WERI-Rb-1 (cell line): Measurements from ENCODE around the gene KCNJ5.

Source experiments
- DNase-seq: peaks from one replicate; pipeline ENCODE4 v3.0.0-alpha.2; 2020
- H3K27ac ChIP-seq: fragments of 250-450 bp; sonication (Bioruptor Pico); 2 replicates; pipeline ENCODE4 v1.5.1; 2020; ENCODE audit warnings: mild to moderate bottlenecking, moderate library complexity
- H3K27me3 ChIP-seq: fragments of 250-450 bp; sonication (Bioruptor Pico); 2 replicates; pipeline ENCODE4 v1.5.1; 2021; ENCODE audit warnings: mild to moderate bottlenecking, low read depth, moderate library complexity; ENCODE audit not compliant: insufficient read depth, severe bottlenecking
- H3K36me3 ChIP-seq: fragments of 250-450 bp; sonication (Bioruptor Pico); 2 replicates; pipeline ENCODE4 v1.5.1; 2020; ENCODE audit warnings: mild to moderate bottlenecking, moderate library complexity
- H3K4me3 ChIP-seq: 2 replicates; pipeline ENCODE4 v1.5.1; 2011; ENCODE audit warnings: low read depth, mild to moderate bottlenecking, control low read depth, low read length
- H3K9me3 ChIP-seq: fragments of 250-450 bp; sonication (Bioruptor Pico); 2 replicates; pipeline ENCODE4 v1.5.1; 2021; ENCODE audit warnings: mild to moderate bottlenecking, moderate library complexity; ENCODE audit not compliant: severe bottlenecking
- TF ChIP-seq, protein P1 (sequence below): IDR thresholded peaks from 2 replicates; pipeline ENCODE4 v1.5.1; 2011; ENCODE audit warnings: low read depth, mild to moderate bottlenecking, control low read depth, inconsistent platforms, low read length

The KCNJ5 gene

DNA sequence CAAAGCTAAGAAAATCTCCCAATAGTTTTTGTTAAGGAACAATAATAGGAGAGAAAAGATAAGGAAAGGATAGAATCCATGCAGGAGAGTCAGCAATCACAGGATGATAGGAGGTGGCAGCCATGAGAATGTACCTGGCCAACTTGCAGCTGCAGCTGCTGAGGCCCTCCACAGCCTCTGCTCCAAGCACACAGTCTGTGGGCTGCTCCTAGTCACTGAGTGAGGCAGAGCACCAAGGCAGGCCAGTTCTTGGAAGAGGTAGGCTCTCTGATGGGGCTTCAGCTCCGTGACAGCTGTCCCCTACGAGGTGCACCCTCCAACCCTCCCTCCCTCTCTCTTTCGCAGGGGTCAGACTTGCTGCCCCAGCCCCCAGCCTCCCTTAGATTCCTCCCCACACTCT, 18.6 kb upstream of the KCNJ5 start:
- no peak for DNase-seq
- Histone ChIP-seq H3K36me3 (no peaks in the 10 kb centered on the region), H3K4me3 (no peak overlapping the region)

DNA sequence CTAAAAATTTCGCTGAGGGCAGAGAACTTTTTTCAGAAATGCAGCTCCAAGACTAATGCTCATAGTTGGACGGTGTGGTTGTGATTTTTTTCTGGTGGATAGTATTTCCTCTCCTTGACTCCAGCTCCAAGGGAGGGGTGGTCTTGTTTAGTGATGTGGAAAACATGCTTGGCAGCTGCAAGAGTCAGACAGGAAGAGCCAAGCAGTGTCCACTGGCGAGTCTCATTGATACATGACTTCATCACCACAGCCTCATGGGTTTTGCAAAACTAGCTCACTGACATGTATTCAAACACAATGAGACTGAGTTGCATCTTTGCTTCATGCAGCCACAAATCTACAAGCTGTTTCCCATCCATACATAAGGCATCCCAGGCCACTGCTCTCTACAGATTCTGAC, 16.7 kb upstream of the KCNJ5 start:
- H3K27me3 ChIP-seq: no peaks in the 10 kb centered on the region
- no peak overlapping the region for H3K27ac ChIP-seq
- no peak overlapping the region for H3K4me3 ChIP-seq
- no peaks in the 10 kb centered on the region for H3K36me3 ChIP-seq
- H3K9me3 ChIP-seq: no peaks in the 10 kb centered on the region
- no peak for DNase-seq
- TF ChIP-seq, protein P1, sequence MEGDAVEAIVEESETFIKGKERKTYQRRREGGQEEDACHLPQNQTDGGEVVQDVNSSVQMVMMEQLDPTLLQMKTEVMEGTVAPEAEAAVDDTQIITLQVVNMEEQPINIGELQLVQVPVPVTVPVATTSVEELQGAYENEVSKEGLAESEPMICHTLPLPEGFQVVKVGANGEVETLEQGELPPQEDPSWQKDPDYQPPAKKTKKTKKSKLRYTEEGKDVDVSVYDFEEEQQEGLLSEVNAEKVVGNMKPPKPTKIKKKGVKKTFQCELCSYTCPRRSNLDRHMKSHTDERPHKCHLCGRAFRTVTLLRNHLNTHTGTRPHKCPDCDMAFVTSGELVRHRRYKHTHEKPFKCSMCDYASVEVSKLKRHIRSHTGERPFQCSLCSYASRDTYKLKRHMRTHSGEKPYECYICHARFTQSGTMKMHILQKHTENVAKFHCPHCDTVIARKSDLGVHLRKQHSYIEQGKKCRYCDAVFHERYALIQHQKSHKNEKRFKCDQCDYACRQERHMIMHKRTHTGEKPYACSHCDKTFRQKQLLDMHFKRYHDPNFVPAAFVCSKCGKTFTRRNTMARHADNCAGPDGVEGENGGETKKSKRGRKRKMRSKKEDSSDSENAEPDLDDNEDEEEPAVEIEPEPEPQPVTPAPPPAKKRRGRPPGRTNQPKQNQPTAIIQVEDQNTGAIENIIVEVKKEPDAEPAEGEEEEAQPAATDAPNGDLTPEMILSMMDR: no peak

More for the DNA sequence above, 18.6 kb upstream of the KCNJ5 start:
- TF ChIP-seq, protein P1: no peak
- H3K27ac ChIP-seq: no peak overlapping the region
- H3K27me3 ChIP-seq: no peaks in the 10 kb centered on the region
- H3K9me3 ChIP-seq: peaks cover 2% of the 10 kb centered on the region

DNA sequence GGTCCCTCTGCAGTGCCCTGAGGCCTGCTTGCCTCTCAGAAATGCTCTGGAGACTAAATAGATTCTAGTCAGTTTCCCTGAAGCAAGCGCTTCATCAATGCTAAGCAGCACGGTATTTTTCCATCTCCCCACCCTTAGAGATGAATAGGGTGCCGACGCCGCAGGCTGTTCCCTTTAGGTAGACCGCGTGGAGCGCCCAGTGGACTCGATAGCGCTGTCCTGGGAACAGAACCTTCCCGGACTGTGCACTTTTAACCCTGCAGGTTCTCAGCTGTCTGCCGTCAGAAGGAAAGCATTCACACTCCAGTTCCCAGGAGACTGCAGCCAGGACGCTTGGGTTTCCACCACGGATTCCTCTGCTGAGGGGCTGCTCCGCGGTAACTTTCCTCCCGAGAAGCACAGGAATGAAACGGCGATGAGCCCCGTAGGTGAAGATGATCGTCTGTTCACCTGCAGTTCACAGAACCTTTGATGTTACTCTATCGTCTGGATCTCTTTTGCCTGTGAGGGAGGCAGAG, 15.0 kb upstream of the KCNJ5 start:
- DNase-seq: no peak
- H3K27me3 ChIP-seq: no peaks in the 10 kb centered on the region
- TF ChIP-seq, protein P1: no peak

DNA sequence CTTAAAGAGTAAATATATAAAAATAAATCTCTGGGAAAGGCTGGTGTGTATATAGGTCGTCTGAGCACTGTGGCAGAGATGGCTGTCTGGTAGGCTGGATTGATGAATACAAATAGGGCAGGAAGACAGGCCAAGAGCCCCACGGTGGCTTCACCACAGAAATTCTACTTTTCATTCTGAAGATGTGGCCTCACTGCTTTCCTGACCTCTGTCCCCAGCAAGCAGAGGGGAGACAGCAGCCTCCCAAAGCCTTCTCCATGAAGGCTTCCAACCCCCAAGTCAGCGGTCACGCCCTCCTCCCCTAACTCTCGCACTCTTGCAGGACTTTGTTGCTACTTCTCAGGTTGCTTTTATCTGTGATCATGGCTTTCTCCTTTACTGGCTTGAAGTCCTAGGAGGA, 13.4 kb upstream of the KCNJ5 start:
- H3K27me3 ChIP-seq: peaks cover 3% of the 10 kb centered on the region
- TF ChIP-seq, protein P1: no peak
- no peak overlapping the region for H3K4me3 ChIP-seq
- H3K27ac ChIP-seq: no peak overlapping the region
- no peaks in the 10 kb centered on the region for H3K36me3 ChIP-seq
- H3K9me3 ChIP-seq: no peaks in the 10 kb centered on the region
- no peak for DNase-seq

More for the DNA sequence above, 15.0 kb upstream of the KCNJ5 start:
- Histone ChIP-seq H3K36me3 (no peaks in the 10 kb centered on the region), H3K27ac (no peak overlapping the region), H3K4me3 (no peak overlapping the region), H3K9me3 (no peaks in the 10 kb centered on the region)

DNA sequence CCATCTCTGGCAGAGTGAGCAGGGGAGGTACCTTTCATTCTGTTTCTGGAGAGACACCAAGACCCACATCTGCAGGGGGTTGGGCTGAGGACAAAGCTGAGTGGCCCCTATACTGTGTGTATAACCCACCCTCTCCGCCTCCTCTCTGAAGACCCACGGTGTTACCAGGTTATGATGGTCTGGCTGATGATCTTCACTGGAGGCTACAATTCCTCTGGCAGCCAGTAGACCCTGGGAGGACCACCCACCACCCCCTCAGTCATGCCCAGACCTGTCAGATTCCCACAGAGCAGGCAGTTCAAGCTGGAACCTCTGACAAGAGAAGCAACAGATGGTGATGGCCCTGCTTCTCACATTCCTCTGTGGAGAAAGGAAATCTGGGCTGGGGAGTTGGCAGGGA, 12.7 kb upstream of the KCNJ5 start:
- H3K27ac ChIP-seq: no peak overlapping the region
- no peak overlapping the region for H3K4me3 ChIP-seq
- H3K36me3 ChIP-seq: no peaks in the 10 kb centered on the region
- no peak for DNase-seq
- TF ChIP-seq, protein P1: no peak
- peaks cover 6% of the 10 kb centered on the region for H3K27me3 ChIP-seq
- no peaks in the 10 kb centered on the region for H3K9me3 ChIP-seq

DNA sequence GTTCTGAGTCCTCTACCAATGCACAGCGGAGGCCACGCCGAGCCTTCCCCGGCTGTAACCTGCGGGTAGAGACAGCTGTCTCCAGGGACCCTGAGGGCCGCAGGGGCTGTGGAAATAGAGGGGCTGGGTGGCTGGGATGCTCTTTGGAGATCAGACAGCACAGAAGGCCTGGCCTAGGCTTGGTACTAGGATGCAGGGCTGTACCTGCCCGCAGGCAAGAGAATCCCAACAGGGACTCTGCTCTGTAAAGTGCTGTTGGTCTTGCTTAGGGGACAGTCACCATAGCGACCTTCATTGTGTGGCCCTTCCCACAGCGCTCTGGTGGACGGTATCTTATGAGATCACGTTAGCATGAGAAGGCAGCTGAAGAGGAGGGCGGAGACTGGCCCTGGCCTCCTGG, 11.3 kb upstream of the KCNJ5 start:
- no peak overlapping the region for H3K27ac ChIP-seq
- H3K36me3 ChIP-seq: no peaks in the 10 kb centered on the region
- no peaks in the 10 kb centered on the region for H3K9me3 ChIP-seq
- H3K4me3 ChIP-seq: no peak overlapping the region
- DNase-seq: no peak
- H3K27me3 ChIP-seq: peaks cover 6% of the 10 kb centered on the region
- TF ChIP-seq, protein P1: no peak
